GM18873 (cell line): ENCODE results near the gene MT1F.

Experiments used
- ATAC-seq: cut with Tn5 transposase; IDR thresholded peaks from one replicate; pipeline ENCODE4 v1.9.1; 2021; ENCODE audit warnings: mild to moderate bottlenecking, moderate library complexity, moderate number of reproducible peaks; ENCODE audit not compliant: unreplicated experiment, low FRiP score

MT1F gene

DNA sequence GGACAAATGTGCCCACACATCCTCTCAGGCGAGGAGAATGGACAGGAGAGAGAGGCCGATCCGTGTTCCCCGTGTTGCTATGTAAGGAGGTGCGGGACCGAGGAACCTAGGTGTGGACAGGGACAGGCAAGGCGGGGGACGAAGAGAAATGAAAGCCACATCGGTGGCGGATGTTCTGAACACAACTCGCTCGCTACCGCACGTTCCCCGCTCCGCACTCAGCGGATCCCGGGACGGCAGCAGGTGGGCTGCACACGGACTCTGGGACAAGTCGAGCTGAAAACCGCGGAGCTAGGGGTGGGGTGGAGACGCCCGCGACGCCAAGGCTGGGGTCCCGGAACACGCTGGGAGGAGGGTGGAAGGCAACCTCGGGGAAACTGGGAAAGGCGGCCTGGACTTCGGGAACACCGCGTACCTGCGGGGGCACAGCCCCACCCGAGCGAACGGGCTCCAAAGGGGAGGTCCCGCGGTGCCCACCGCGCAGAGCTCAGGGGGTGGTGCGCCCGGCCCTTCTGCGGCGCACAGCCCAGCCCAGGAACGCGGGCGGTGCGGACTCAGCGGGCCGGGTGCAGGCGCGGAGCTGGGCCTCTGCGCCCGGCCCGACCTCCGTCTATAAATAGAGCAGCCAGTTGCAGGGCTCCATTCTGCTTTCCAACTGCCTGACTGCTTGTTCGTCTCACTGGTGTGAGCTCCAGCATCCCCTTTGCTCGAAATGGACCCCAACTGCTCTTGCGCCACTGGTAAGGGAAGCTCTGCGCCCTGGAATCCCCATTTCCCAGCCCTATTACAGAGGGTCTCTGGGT lies 32.4 kb upstream of the MT1F start, which contains the start of gene MT1E:
Gene MT1E (plus strand): TSS at position 642 of the 803 bp plus-strand sequence. CDS start 71 bp downstream, at position 713.
- ATAC-seq, result no peak

DNA sequence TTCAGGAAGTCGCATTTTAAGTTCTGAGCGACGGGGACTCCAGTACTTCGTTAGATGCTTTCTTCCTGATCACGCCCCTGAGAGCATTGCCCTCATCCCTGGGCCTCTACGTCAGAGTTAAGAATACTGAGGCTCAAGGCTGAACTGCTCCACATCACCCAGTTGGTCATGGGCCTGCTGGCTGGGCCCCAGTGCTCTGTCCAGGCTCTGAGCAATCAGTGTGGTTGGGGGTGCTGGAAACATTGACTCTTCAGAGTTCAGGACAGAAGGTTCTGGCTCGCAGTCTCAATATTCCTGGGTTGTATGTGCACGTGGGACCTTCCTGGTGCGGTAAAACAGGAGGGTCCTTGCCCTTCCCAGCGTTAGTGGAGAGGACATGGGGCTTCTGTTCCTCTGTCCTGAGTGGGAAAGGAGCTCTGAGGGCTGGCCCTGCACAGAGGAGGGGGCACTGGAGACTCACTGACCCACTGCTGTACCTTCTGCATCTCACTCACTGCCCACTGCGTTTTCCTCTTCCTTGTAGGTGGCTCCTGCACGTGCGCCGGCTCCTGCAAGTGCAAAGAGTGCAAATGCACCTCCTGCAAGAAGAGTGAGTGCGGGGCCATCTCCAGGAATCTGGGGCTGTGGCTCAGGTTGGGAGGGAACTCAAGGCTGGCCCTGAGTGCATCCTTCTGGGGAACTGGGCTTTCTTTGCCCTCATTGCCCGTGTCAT lies 31.7 kb upstream of the MT1F start:
- ATAC-seq, result no peak

DNA sequence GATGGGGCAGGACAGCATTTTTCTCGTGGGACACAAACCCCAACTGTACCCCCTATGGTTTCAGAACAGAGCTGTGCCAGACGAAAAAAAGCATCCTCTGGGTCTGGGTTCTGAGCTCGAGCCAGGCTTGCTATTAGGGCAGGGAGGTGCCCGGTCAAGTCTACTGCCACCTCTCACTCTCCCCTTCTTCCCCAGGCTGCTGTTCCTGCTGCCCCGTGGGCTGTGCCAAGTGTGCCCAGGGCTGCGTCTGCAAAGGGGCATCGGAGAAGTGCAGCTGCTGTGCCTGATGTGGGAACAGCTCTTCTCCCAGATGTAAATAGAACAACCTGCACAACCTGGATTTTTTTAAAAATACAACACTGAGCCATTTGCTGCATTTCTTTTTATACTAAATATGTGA lies 31.1 kb upstream of the MT1F start:
- no peak for ATAC-seq

DNA sequence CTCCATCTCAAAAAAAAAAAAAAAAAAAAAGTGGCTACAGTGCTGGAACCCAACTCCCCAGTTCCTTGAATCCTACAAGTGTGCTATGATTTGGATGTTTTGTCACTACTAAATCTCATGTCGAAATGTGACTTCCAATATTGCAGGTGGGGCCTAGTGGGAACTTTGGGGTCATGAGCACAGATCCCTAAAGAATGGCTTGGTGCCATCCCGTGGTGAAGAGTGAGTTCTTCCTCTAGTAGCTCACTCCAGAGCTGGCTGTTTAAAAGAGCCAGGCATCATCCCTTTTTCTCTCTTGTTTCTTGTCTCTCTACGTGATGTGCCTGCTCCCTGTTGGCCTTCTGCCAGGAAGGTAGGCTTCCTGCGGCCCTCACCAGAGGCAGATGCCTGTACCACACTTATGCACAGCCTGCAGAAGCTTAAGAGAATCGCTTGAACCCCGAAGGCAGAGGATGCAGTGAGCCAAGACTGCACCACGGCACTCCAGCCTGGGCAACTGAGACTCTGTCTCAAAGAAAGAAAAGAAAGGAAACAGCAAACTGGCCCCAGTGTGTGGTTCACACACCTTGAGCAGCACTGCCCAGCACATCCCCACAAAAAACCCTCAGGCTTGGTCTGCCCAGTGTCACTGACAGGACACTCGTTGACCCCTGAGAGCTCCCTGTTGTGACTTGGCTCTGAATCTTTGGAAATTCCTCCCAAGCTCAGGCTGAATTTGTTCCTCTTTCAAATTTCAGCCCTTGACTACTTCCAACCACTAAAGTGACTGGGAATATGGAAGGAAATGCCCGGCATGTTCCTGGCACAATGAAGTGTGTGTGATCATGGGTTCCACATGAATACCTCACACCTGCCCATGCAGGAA lies 29.0 kb upstream of the MT1F start:
- no peak for ATAC-seq

DNA sequence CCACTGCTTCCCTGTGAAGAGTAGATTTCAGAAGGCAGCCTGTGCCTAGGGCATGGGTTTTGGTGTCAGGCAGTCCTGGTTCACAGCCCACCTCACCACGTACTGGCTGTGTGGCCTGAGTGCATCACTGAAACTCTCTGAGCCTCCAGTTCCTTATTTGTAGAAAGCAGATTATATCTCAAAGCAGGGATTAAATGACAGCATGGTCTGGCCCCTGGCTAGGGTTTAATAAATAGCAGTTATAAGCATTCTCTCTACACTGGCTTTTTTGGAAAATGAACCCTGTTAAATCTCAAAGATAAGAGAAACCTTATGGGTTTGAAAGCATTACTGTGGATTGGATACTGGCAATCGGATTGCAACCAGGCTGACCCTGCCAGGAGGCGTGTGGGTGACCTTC lies 28.2 kb upstream of the MT1F start:
- no peak for ATAC-seq

DNA sequence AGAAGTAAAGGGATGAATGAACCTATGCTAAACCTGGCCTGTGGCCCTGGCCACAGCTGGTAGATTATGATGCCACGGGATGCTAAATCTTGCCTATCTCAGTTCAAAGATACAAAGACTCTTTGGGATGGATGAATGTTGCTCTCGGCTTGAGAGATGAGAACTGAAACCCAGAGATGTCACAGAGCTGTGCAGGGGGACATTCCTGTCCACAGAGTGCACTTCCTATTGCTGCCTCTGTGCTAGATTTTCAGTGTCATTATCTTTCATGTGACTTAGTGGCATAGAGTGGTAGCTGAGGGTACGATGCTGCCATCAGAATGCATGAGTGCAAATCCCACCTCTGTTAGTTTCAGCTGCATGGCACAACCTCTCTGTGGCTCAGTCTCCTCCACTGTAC lies 27.6 kb upstream of the MT1F start:
- ATAC-seq, result peak; percentile 63

DNA sequence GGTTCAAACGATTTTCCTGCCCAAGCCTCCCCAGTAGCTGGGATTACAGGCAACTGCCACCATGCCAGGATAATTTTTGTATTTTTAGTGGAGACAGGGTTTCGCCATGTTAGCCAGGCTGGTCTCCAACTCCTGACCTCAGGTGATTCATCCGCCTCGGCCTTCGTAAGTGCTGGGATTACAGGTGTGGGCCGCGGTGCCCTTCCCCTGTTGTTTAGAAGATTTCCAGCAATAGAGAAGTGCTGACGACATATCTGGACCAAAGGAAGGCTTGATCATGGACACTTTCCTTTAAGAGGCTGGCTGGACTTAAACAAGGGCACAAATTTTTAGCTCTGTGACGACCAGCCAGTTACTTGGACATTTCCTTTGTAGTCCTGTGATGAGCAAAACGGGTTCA lies 26.6 kb upstream of the MT1F start:
- no peak for ATAC-seq

DNA sequence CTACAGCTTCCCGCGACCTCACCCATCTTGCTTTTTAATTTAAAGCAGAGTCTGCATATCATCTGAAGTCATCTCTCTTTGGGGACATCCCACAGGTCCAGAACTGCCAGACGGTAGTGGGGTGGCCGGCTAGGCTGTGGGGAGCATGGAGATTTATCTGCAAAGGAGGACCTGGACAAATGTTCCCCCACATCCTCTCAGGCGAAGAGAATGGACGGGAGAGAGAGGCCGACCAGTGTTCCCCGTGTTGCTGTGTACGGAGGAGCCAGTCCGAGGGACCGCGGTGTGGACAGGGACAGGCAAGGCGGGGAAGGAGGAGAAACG lies 26.0 kb upstream of the MT1F start:
- no peak for ATAC-seq

DNA sequence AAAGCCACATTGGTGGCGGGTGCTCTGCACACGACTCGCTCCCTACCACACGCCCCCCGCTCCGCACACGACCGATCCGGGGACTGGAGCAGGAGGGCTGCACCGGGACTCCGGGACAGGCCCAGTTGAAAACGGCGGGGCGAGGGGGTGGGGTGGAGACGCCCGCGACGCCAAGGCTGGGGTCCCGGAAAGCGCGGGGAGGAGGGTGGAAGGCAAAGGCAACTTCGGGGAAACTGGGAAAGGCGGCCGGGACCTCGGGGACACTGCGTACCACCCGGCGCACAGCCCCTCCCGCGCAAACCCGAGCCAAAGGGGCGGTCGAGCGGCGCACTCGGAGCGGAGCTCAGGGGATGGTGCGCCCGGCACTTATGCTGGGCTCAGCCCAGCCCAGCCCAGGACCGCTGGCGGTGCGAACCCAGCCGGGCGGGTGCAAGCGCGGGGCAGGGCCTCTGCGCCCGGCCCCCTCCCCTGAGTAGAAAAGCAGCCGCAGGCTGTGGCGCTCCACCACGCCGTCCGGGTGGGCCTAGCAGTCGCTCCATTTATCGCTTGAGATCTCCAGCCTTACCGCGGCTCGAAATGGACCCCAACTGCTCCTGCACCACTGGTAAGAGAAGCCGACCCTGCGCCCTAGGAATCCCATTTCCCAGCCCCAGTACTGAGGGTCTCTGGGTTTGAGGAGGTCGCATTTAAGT lies 25.5 kb upstream of the MT1F start, which contains the start of gene MT1M:
Gene MT1M (plus strand): TSS at position 504 of the 692 bp plus-strand sequence. CDS start 73 bp downstream, at position 577.
- ATAC-seq, result no peak

DNA sequence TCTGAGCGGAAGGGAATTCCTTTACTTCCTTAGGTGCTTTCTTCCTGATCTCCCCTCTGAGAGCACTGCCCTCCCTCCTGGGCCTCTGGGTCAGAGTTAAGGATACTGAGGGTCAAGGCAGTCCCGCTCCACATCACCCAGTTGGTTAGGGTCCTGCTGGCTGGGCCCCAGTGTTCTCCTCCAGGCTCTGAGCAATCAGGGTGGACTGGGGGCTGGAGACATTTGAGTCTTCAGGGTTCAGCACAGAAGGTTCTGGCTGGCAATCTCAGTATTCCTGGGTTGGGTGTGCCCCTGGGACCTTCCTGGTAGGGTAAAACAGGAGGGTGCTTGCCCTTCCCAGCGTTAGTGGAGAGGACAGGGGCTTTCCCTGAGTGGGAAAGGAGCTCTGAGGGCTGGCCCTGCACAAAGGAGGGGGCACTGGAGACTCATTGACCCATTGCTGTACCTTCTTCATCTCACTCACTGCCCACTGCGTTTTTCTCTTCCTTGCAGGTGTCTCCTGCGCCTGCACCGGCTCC lies 24.9 kb upstream of the MT1F start:
- ATAC-seq, result no peak

DNA sequence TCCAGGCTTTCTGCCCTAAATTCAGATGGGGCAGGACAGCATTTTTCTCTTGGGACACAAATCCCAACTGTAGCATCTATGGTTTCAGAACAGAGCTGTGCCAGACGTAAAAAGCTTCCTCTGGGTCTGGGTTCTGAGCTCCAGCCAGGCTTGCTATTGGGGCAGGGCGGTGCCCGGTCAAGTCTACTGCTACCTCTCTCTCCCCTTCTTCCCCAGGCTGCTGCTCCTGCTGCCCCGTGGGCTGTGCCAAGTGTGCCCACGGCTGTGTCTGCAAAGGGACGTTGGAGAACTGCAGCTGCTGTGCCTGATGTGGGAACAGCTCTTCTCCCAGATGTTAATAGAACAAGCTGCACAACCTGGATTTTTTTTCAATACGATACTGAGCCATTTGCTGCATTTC lies 24.2 kb upstream of the MT1F start:
- no peak for ATAC-seq

DNA sequence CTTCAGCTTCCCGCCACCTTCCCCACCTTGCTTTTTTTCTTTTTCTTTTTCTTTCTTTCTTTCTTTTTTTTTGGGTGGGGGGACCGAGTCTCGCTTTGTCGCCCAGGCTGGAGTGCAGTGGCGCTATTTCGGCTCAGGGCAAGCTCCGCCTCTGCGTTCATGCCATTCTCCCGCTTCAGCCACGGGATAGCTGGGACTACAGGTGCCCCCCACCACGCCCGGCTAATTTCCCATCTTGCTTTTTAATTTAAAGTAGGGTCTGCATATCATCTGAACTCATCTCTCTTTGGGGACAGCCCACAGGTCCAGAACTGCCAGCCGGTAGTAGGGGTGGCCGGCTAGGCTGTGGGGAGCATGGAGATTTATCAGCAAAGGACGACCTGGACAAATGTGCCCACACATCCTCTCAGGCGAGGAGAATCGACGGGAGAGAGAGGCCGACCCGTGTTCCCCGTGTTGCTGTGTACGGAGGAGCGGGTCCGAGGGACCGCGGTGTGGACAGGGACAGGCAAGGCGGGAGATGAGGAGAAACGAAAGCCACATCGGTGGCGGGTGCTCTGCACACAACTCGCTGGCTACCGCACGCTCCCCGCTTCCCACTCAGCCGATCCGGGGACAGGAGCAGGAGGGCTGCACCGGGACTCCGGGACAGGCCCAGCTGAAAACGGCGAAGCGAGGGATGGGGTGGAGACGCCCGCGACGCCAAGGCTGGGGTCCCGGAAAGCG lies 22.9 kb upstream of the MT1F start:
- no peak for ATAC-seq

DNA sequence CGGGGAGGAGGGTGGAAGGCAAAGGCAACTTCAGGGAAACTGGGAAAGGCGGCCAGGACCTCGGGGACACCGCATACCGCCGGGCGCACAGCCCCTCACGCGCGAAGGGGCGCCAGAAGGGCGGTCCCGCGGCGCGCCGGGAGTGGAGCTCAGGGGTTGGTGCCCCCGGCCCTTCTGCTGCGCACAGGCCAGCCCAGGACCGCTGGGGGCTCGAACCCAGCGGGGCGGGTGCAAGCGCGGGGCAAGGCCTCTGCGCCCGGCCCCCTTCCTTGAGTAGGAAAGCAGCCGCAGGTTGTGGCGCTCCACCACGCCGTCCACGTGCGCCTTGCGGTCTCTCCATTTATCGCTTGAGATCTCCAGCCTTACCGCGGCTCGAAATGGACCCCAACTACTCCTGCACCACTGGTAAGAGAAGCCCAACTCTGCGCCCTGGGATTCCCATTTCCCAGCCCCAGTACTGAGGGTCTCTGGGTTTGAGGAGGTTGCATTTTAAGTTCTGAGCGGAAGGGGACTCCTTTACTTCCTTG lies 22.3 kb upstream of the MT1F start:
- no peak for ATAC-seq

DNA sequence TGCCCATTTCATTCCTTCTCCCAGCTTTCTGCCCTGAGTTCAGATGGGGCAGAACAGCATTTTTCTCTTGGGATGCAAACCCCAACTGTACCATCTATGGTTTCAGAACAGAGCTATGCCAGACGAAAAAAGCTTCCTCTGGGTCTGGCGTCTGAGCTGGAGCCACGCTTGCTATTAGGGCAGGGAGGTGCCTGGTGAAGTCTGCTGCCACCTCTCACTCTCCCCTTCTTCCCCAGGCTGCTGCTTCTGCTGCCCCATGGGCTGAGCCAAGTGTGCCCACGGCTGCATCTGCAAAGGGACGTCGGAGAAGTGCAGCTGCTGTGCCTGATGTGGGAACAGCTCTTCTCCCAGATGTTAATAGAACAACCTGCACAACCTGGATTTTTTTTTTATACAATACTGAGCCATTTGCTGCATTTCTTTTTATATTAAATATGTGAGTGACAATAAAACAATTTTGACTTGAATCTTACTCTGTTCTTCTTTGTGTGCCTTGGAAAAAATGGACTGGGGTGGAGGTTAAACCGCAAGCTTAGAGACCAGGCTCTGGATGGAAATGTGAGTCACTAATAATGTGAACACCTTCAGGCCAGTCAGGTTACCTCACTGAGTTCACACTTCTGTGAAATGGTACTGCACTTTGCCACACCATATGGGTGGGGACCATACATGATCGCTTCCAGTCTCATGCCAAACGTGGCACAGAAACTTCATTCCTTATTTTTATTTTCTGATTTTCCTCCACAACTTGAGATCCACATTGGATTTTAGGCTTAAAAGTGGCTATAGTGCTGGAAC lies 20.9 kb upstream of the MT1F start:
- no peak for ATAC-seq

DNA sequence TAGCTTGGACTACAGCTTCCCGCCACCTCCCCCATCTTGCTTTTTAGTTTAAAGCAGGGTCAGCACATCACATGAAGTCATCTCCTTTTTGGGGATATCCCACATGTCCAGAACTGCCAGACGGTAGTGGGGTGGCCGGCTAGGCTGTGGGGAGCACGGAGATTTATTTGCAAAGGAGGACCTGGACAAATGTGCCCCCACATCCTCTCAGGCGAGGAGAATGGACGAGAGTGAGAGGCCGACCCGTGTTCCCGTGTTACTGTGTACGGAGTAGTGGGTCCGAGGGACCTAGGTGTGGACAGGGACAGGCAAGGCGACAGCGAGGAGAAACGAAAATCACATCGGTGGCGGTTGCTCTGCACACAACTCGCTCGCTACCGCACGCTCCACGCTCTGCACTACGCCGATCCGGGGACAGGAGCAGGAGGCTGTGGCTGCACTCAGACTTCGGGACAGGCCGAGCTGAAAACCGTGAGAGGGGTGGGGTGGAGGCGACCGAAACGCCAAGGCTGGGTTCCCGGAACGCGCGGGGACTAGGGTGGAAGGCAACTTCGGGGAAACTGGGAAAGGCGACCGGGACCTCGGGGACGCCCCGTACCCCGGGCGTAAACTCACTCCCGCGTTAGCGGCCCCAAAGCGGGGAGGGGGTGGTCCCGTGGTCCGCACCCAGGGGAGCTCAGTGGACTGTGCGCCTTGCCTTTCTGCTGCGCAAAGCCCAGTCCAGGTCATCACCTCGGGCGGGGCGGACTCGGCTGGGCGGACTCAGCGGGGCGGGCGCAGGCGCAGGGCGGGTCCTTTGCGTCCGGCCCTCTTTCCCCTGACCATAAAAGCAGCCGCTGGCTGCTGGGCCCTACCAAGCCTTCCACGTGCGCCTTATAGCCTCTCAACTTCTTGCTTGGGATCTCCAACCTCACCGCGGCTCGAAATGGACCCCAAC lies 19.7 kb upstream of the MT1F start, which contains the start of gene MT1A:
Gene MT1A (plus strand): TSS at position 853 of the 937 bp plus-strand sequence. CDS start 73 bp downstream, at position 926.
- ATAC-seq, result no peak

DNA sequence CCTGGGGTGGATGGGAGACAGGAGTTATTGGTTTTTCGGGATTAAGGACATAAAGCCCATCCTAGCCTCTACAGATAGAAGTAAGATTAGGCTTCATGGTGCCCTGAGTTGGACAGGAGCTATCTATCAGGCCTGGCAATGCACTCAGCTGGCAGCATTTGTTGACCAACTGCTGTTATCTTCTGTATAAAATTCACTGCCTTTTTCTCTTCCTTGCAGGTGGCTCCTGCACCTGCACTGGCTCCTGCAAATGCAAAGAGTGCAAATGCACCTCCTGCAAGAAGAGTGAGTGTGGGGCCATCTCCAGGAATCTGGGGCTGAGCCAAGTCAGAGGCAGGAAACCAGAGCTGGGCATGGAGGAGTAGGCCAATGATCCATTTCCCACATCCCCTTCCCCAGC lies 18.7 kb upstream of the MT1F start:
- no peak for ATAC-seq

DNA sequence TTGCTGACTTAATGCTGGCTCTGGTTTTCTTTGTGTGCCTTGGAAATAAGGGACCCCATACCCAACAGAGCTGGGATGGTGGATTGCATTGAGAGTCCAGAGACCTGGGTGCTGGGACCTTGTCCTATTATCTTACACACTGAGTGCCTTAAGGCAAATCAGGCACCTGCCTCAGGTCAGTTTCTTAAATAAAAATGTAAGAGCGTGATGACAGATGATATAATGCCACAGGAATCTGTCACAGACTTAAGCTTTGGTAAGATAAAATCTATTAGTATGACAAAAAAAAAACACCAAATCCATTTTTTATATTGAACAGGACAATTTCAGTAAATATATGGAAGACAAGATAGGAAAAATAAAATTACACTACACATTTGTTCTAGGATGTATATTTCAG lies 17.7 kb upstream of the MT1F start:
- no peak for ATAC-seq
